ENCODE results near the gene ENPP6.

ENPP6 gene

DNA sequence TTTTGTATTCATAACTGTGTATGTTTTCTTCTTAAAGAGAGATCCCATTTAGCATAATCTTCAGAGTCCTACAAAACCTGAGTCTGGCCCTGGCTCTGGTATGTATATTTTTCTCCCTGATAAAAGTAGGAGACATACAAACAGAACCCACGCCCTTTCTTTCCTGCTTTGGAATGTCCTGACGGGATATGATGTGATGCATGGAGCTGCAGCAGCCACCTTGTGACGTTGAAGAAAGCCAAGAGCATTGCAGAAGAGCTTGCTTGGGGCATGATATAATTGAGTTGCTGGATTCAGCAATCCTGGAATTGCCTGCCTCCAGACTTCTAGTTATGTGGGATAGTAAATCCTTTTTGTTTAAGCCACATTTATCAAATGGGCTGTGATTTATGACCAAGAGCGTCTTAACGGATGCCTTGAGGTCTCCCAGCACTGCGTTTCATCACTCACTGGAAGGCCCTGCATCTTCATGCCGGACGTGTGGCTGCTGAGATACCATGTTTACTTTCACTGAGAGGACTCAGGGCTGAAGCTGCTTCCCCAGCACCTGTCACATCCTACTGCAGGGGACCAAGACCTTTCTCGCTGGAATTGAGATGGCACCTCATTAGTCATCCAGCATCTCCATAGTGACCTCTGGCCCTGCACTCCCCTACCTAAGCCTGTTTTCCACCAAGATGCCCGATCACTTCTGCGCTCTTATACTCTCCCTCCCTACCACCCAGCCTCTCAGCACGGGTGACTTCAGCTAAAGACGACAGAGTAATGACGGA, 107.0 kb downstream of the ENPP6 start:
- DNase-seq (ENCODE audit: low read depth in 2 of 2, low spot score in 1 of 2): no peak

DNA sequence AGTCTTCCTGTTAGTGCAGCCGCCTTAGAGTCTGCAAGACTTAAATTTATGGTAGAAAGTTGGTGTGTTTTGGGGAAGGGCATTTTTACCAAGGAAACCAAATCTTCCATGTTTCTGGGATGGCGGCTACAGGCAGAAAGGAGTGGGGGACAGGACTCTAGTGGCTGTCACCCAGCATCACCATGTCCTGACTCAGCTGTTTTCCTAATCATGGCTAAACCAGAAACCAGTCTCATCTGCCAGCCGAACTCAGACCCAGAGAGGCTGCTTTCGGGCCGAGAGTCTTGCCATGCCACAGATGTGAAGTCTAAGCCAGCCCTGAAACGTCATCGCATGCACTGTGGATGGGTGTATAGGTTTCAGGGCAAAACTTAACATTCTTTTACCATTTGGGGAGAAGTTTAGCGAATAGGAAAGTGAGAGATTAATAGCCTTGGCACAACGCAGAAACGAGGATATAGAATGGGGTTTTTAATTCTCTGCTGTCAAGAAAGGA, 109.6 kb downstream of the ENPP6 start:
- no peak for DNase-seq (ENCODE audit: low read depth in 2 of 2, low spot score in 1 of 2)

DNA sequence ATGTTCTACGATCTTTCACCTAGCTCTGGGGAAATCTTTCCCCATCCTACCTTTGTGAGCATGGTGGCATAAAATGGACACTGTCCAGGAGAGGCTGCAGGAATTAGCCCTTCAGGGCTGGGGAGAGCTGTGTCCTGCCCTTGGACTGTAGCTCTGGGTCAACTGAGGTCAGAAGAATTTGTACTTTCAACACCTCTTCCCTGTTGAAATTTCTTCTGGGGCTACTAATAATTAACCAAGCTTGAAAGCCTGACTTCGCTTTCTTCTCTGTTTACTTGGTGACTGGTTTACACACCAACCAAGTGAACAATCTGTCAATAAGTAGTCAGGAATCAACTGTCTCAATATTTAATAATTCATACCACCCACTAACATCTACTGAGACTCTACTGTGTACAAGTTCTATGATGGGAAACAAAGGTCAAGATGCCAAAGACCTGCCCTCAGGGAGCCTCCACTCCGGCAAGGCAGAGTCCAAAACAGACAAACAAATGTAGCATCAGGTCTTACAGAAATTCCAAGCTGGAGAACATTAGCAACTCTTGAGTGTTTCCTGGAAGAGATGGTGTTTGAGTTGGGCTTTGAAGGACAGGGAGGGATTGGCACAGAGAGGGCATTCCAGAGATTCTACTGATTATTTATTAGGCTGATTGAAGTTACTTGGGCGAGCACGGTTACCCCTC, 113.1 kb downstream of the ENPP6 start:
- no peak for DNase-seq (ENCODE audit: low read depth in 2 of 2, low spot score in 1 of 2)

DNA sequence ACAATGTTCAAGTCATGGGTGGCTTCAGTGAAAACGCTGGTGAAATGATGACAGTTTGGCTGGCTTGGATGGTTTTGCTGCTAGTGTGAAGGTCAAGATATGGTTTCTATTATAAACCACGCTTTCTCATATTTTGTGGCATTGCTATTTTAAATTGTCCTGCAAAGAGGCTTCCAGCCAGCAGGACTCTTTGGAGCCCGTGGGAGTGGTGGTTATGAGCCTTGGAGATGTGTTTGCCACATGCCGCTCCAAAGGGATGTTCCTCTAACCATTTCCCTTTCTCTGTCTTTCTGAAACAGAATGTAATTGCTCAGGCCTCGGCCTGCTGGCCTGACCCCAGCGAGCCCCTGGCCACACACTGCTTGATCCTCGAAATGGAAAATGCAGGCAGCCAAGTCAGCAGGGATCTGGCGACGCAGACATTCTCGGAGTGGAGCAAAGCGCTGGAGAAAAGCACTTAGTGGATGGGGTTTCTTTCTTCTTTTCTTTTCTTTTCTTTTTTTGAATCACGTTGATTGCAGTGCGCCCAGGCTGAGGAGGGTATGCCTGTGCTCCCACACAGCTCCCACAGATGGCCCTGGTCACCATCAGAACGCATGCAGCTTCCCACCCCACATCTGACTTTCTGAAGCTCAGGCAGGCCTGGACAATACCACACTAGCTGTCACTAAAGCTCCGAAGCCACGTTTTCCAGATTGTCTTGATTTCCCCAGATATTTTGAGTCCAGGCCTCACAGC, 114.0 kb downstream of the ENPP6 start:
- no peak for DNase-seq (ENCODE audit: low read depth in 2 of 2, low spot score in 1 of 2)

DNA sequence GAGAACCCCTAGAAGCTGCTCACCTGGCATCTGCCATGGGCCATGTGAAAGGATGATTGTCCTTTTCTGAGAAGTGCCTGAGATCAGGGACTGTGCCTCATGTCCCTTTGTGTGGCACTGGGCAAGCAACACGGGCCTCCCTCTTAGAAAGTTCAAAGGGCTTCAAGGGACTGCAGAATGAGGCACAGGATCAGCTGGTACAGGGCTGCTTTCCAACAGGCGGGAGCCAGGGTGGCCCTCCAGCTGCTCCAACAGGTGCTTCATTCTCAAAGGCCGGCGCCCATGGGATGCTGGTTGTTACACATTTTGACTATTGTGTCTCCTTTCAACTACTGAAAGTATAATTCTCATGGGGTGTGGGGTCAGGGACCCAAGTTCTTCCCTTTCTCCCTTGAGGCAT, 114.7 kb downstream of the ENPP6 start:
- no peak for DNase-seq (ENCODE audit: low read depth in 2 of 2, low spot score in 1 of 2)

DNA sequence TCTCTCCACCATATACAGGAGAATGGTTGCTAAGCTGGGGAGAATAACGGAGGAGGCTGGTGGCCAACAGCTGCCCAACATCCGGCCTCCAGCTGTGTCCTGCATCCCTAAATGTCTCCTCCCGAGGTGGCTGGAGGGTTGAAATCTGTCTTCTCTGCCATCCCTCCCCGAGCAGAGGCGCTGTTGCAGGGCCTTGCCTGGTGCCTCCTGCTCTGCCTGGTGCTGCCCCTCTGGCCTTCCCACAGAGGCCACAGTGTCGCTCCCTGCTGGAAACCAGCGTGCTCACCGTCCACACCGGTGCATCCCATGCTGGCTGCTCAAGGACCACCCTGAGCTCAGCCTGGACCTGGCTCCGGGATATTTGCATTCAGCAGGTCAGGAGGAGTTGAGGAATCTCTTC, 115.2 kb downstream of the ENPP6 start:
- no peak for DNase-seq (ENCODE audit: low read depth in 2 of 2, low spot score in 1 of 2)

DNA sequence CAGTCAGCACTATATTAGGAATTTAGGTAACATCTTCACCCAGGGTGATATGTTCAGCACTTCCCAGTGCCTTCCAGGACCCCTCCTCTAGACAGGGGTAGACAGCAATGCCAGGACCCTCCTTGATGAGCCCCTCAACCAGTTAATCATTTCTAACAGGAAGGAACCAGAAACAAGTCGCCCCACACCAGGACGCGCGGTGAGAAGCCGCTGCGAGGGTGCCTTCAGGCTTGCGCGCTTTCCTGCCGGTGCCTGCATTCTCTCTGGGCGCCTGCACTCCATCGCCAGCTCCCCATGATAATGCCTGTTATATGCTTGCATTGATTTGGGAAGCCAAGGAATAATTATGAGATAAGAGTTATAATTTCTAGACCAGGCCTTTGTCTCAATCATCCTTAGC, 116.0 kb downstream of the ENPP6 start:
- DNase-seq (ENCODE audit: low read depth in 2 of 2, low spot score in 1 of 2): no peak

DNA sequence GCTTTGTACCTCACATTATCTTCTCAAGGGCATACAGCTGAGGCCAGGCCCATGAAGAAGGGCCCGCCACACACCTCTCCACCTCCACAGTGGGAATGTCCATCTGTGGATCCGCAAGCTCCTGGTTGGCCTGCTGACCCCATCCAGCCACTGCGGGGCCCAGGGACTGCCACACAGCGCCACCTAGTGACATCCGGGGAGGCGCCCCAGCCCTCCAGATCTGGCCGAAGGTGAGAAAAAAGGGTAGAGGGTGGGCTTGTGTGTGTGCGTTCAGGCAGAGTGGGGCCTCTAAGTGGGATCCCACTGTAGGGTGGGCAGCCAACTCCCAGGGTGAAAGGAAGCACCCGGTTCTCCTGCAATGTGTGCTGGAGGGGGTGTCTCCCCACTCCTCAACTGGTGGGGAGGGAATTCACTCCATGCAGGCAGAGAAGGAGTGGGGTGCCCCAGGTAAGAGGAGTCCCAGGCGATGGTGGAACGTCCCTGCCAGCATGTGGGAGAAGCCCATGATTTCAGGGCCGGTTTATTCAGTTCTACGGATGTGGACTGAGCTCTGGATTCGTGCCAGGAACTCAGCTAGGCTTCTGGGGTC, 117.3 kb downstream of the ENPP6 start:
- no peak for DNase-seq (ENCODE audit: low read depth in 2 of 2, low spot score in 1 of 2)

DNA sequence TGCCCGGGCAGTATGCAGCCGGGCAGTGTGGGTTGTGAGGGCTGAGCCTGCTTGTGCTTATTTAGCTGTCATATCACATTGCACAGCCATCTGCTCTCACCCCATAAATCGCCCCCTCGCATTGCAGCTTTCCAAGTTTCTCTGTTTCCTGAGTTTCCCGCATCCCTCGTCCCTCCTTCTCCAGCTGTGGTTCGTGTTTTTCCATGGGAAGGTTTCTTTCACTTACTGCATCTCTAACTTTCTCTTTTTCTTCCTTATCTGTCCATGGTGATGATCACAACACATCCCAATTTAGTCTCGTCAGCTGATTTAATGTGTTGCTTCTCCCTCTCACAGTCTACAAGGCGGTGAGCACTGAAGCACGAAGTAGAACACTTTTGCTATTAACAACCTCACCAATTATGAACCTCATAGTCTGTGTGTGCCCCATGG, 118.1 kb downstream of the ENPP6 start:
- DNase-seq (ENCODE audit: low read depth in 2 of 2, low spot score in 1 of 2): no peak

DNA sequence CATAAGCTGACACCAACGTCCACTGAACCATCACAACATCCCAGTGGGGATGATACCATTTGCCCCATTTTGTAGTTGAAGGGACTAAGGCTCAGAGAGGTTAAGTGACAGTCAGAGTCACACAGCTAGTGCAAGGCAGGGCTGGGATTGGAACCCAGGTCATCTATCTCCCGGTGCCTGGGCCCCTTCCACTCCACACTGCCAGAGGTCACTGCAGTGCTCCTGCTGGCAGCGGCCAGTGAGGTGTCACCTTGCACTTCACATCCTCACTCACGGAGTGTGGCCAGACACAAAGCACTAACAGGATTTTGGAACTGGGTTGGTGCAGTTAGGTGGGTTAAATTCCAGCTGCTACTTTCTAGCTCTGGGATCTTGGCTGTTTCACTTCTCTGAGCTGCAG, 118.7 kb downstream of the ENPP6 start:
- DNase-seq (ENCODE audit: low read depth in 2 of 2, low spot score in 1 of 2): no peak

DNA sequence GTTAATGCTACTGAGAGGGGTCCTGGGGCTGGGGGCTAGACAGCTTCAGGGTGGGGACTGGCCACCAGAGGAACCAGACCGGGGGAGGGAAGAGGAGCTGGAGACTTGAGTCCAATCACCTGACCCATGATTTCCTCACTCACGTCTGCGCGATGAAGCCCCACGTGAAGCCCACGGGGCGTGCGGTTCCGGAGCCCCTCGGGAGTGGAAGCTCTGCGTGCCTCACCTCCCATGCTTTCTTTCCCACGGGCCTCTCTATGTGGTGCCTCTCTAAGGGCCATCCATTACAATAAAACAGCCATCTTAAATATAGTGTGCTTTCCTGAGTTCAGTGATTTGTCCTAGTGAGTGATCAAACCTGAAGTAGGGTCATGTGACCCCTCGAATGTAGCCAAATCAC, 119.9 kb downstream of the ENPP6 start:
- DNase-seq (ENCODE audit: low read depth in 2 of 2, low spot score in 1 of 2): no peak

DNA sequence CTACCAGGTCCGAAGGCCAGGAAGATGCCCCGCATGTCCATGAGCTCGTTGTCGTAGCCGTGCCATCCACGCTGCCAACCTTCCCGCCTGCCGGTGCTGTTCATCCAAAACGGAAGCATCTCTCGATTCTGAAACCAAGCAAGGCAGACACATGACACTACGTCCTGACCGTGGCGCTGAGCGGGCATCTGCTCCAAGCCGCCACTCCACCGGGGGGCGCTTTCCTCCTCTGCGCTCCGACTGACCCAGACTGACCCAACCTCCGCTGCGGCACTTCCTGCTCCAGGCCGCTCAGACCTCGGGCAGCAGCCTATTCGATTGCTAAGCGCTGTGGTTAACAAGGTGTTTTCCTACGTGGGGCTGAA, 120.5 kb downstream of the ENPP6 start:
- no peak for DNase-seq (ENCODE audit: low read depth in 2 of 2, low spot score in 1 of 2)

DNA sequence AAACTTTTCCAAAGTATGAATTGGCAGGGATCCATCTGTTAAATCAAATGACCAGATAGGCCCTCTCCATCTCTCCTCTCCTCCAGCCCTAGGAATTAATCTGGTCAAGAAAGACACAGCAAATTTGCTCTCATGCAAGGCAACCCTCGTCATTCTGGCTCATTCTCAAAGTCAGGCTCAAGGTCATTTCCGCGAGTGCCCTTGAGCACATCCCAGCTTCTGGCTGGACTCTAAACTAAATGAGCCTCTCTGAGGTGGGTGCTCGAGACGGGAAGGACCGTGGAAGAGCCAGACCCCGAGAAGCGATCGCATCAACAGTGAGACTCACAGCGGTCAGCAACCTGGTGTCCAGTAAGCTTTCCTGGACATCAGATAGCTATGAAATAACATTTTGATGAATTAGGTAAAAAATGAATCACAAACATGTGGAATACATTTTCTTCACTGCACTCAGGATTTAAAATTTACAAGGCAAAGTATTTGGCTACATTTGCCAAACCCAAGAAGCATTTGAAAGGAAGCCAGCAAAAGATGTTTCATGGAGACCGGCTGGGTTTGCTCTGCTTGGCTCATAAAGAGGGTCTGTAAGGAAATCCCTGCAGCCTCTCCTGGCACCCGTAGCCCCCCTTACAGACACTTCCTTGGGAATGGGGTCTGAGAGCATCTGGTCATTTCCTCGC, 121.0 kb downstream of the ENPP6 start:
- DNase-seq (ENCODE audit: low read depth in 2 of 2, low spot score in 1 of 2): no peak

DNA sequence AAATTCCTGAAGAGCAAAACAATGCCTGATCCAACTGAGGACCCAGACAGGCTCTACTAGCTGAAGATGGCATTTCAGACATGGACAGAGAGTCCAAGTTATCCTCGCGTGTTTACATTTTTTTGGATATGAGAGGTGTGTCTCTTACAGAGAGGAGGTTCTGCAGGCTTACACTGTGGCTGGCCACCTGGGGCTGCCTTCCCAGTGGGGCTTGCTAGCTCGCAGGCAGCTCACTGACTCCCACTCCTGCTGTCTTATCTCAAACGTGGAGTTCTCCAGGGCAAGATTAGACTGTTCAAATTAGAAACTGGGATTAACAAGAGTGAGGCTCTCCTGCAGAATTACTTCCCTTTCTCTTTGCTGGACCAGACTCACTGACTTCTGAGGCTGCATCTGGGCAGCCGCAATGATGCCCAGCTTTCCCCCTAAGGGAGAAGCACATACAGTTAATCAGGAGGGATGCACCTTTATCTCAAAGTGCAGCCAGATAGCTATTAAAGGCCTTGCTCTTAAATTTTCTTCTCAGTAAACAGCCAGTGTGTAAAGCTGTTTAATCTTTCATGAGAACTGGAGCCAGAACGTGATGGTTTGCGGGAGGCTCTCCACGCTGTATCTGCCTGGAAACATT, 123.0 kb downstream of the ENPP6 start:
- no peak for DNase-seq (ENCODE audit: low read depth in 2 of 2, low spot score in 1 of 2)

DNA sequence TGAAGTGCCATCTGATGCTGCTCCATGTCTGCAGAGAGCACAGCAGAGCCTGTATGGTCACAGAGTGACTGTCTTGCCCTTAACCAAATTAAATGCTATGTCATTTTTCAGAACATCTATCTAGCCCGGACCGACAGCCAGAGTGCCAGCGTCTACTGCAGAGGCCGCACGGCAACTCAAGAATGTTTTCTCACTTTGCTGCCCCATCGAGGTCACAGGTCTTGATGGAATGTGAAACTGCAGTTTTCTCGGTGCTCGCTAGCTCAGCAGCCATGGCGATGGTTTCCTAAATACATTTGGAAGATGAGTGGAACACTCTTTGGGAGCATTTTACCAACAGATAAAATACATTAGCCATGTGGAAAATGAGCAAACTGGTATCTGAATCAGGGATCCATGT, 125.7 kb downstream of the ENPP6 start:
- no peak for DNase-seq (ENCODE audit: low read depth in 2 of 2, low spot score in 1 of 2)

DNA sequence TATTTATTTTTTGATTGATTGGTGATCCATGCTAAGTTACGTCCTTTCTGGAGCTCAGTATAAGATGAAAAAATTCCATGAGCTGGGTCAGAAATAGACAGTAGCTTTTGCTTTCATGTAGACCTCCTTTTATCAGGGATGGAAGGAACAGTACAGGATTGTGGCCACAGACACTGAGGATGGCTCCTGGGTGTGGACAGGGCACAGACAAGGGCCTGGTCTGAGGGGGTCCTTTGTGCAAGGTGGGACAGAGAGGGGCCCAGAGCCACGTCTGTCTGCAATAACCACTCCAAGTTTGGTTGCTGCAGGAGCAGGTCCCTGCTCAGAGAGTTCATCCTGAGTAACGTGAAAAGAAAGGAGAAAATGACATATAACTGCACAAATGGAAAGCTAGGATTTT, 127.1 kb downstream of the ENPP6 start:
- no peak for DNase-seq (ENCODE audit: low read depth in 2 of 2, low spot score in 1 of 2)

DNA sequence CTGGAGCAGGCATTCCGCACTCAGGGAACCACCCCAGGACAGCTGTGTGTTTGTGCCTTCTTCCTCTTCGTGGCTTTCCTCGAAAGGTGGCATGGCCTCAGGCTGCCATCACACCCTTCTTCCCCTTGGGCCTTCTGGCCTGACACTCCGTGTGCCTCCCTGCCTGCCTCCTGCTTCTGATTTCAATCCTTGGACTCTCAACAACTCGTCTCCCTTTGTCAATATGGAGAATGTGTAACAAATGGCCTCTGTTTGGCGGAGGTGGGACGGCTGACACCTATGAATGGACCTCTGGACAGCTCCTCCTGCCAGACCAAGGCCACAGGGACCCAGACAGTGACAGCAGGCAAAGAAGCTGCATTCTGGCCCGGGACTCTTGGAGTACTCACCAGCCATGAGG, 137.0 kb downstream of the ENPP6 start:
- no peak for DNase-seq (ENCODE audit: low read depth in 2 of 2, low spot score in 1 of 2)

DNA sequence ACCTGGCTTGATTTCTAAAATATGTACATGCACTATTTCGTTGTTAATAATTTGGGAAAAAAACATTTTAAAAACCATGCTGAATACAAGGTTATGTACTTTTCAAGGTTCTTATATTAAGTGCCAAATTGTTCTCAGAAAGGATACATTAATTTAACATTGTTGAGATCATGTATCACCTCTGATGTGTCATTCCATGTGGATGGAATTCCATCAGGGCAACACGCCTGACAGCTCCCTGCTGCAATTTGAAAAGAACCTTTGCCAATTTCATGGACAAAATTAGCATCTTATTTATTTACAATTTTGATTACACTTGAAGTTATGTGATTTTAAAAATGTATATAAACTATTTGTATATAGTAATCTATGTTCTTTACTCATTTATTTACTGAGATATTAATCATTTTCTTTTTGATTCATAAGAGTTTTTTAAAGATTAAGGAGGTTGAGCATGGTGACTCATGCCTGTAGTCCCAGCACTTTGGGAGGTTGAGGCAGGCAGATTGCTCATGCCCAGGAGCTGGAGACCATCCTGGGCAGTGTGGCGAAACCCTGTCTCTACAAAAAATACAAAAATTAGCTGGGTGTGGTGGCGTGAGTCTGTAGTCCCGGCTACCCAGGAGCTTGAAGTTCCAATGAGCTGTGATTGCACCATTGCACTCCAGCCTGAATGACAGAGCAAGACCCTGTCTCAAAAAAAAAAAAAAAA, 142.8 kb downstream of the ENPP6 start:
- no peak for DNase-seq (ENCODE audit: low read depth in 2 of 2, low spot score in 1 of 2)

DNA sequence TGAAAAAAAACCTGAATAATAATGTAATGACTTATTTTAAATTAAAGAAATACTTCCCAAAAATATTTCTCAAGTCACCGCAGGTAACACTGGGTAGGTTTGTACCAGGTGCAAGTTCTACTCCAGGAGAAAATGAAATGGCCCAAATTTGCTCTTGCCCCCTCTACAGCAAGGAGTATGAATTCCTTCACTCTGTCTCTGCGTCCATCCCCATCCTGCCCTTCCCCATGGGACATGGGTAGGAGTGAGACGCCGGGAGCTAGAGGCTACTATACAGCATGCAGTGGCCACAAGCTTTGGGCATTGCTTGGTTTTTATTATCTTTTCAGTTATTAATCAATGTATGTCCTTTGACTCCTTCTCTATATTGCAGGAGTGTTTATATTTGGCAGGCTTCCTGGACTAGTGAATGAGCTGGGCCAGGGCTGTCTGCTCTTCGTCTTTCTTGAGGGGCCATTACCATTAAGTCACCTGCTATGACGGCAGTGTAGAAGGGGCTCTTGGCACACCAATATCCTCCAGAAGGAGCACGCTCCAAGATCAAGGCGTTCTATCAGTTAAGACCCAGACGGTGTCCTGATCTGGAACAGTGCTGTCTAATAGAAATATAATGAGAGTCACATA, 149.6 kb downstream of the ENPP6 start:
- DNase-seq (ENCODE audit: low read depth in 2 of 2, low spot score in 1 of 2): no peak

Data from stimulated activated CD8-positive, alpha-beta memory T cell treated with anti-CD3 and anti-CD28 coated beads, Interleukin-4, amount 100 ng/mL, for 1 hour (primary cell).